Ascending aorta (tissue), 2 donors: ENCODE measurements around the gene CD300LF. TPM values are rescaled to one million over a fixed set of nuclear protein-coding genes. Genes with fewer than 3 reads are reported as not detected.

ENCODE experiments used
- DNase-seq, 2 donors: peaks; one replicate each; pipeline ENCODE4 v3.0.0-alpha.2; 2019; ENCODE audit warnings: low spot score in 2 of 2
- H3K27ac ChIP-seq, 2 donors: fragments of 200-600 bp; sonication (generic); one replicate each; pipeline ENCODE4 v1.5.1; 2016 to 2017; ENCODE audit warnings: mild to moderate bottlenecking in 1 of 2
- H3K27me3 ChIP-seq: fragments of 200-600 bp; sonication (generic); one replicate; pipeline ENCODE4 v1.5.1; 2017
- H3K36me3 ChIP-seq, 2 donors: fragments of 200-600 bp; sonication (generic); one replicate each; pipeline ENCODE4 v1.5.1; 2016
- H3K4me1 ChIP-seq, 2 donors: fragments of 200-600 bp; sonication (generic); one replicate each; pipeline ENCODE4 v1.5.1; 2016 to 2017; ENCODE audit warnings: mild to moderate bottlenecking in 1 of 2
- H3K4me3 ChIP-seq, 2 donors: fragments of 200-600 bp; sonication (generic); one replicate each; pipeline ENCODE4 v1.5.1; 2016 to 2017; ENCODE audit warnings: mild to moderate bottlenecking in 1 of 2
- H3K9me3 ChIP-seq, 2 donors: fragments of 200-600 bp; sonication (generic); one replicate each; pipeline ENCODE4 v1.5.1; 2016
- intact Hi-C: fragments of 100-400 bp; cut with DNase I; formaldehyde crosslinking; loops from one replicate; pipeline ENCODE4 v1.15.1; 2023
- total RNA-seq: library from RNA; depleted of rRNA; stranded (reverse); fragments of >200 nt; gene quantifications from one replicate; pipeline ENCODE4 v1.1.0, GENCODE V29; 2016
- TF ChIP-seq, protein P1 (sequence below), 3 experiments: fragments of 200-600 bp in 2 of 3; fragments of 450-650 bp in 1 of 3; sonication (generic) in 2 of 3; IDR thresholded peaks; one replicate each; pipeline ENCODE4 v1.5.1; 2016 to 2019; ENCODE audit warnings: antibody characterized with exemption in 3 of 3, mild to moderate bottlenecking in 1 of 3, moderate library complexity in 1 of 3

The CD300LF gene
- total RNA-seq, 1 donor from 2014 or later, result not detected

DNA sequence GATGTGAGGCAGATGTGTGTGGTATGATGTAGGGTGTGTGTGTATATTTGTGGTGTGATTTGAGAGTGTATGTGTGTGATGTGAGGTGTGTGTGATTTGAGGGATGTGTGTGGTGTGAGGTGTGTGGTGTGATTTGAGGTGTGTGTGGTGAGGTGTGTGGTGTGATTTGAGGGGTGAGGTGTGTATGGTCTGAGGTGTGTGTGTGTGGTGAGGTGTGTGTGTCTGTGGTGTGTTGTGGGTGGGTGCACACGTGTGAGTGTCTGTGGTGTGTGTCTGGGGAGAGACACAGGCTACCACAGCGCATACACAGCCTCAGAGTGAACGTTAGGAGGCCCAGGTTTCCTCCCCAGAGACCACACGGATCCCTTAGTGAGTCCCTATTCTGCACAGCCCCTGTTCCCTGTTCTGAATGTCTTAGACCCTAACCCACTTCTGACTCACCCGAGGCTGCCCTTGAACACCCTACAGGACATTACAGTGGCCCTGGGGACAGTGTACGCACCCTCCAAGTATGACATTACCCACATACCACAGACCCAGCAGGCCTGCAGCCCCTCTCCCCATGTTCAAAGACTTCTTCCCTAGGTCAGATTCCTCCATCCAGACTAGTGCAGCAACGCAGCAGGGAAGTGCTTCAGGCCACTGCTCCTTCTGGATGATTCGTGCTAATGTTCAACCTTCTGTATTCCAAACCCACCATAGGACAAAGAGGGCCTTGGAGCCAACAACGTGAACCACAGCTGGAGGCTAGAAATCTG is 20.8 kb upstream of the CD300LF start:
- peaks cover 4 to 17% of the 10 kb centered on the region in 2 donors for H3K4me1 ChIP-seq
- intact Hi-C loops, result no loop called here
- TF ChIP-seq, protein P1, sequence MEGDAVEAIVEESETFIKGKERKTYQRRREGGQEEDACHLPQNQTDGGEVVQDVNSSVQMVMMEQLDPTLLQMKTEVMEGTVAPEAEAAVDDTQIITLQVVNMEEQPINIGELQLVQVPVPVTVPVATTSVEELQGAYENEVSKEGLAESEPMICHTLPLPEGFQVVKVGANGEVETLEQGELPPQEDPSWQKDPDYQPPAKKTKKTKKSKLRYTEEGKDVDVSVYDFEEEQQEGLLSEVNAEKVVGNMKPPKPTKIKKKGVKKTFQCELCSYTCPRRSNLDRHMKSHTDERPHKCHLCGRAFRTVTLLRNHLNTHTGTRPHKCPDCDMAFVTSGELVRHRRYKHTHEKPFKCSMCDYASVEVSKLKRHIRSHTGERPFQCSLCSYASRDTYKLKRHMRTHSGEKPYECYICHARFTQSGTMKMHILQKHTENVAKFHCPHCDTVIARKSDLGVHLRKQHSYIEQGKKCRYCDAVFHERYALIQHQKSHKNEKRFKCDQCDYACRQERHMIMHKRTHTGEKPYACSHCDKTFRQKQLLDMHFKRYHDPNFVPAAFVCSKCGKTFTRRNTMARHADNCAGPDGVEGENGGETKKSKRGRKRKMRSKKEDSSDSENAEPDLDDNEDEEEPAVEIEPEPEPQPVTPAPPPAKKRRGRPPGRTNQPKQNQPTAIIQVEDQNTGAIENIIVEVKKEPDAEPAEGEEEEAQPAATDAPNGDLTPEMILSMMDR (IDR thresholded peaks at IDR 0.05), result no peak
- DNase-seq, result no peak
- no peaks in the 10 kb centered on the region for H3K9me3 ChIP-seq
- H3K27ac ChIP-seq, result no peak overlapping the region
- peaks cover 10% of the 10 kb centered on the region for H3K27me3 ChIP-seq
- no peaks in the 10 kb centered on the region for H3K36me3 ChIP-seq
- H3K4me3 ChIP-seq, result no peak overlapping the region

DNA sequence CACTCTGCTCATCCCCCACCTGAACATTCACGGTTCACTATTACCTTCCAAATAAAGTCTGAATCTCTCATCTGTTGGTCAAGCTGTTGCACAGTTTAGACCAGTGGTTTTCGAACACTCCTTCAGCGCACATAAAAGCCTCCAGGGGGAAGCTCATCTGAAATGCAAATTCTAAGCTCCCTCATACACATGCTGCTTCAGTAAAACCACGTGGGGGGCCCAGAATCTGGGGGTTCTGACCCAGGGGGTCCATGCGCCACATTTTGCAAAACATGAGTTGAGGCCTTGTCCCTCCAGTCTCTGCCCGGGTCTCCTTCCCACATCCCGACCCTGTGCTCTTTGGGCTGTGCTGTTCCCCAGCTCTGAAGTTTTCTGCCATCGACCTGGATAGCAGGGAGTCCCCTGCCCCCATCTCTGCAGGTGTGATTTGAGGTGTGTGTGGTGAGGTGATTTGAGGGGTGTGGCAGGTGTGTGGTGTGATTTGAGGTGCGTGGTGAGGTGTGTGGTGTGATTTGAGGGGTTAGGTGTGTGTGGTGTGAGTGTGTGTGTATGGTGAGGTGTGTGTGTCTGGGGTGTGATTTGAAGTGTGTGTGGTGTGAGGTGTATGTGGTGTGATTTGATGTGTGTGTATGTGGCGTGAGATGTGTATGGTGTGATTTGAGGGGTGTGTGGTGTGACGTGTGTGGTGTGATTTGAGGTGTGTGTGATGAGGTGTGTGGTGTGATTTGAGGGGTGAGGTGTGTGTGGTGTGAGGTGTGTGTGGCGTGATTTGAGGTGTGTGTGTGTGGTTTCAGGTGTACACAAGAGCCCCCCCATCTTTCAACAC is 19.5 kb upstream of the CD300LF start:
- Histone ChIP-seq H3K4me3 (no peak overlapping the region), H3K36me3 (no peaks in the 10 kb centered on the region), H3K27ac (no peak overlapping the region), H3K27me3 (peaks cover 10% of the 10 kb centered on the region), H3K4me1 (peaks cover 4 to 10% of the 10 kb centered on the region in 2 donors), H3K9me3 (no peaks in the 10 kb centered on the region)
- intact Hi-C loops, result no loop called here
- no peak for DNase-seq
- TF ChIP-seq, protein P1 (IDR thresholded peaks at IDR 0.05), result no peak

DNA sequence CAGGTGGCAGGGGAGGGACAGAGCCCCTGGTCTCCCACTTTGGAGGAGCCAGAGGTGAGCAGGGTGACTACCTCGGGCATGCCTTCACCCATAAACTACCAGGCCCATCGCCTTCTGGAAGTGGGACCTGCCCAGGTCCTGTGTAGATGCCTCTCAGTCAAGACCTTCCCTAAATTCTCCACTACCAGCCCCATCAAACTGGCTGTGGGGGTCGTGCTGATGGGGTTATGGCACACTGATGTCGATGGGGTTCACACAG is 18.6 kb upstream of the CD300LF start:
- no peak overlapping the region for H3K4me3 ChIP-seq
- intact Hi-C loops, result no loop called here
- H3K36me3 ChIP-seq, result no peaks in the 10 kb centered on the region
- H3K27me3 ChIP-seq, result peaks cover under 1% of the 10 kb centered on the region
- TF ChIP-seq, protein P1 (IDR thresholded peaks at IDR 0.05), result no peak
- DNase-seq, result no peak
- no peaks in the 10 kb centered on the region for H3K9me3 ChIP-seq
- H3K4me1 ChIP-seq, result peaks cover 0 to 2% of the 10 kb centered on the region in 2 donors
- H3K27ac ChIP-seq, result no peak overlapping the region

DNA sequence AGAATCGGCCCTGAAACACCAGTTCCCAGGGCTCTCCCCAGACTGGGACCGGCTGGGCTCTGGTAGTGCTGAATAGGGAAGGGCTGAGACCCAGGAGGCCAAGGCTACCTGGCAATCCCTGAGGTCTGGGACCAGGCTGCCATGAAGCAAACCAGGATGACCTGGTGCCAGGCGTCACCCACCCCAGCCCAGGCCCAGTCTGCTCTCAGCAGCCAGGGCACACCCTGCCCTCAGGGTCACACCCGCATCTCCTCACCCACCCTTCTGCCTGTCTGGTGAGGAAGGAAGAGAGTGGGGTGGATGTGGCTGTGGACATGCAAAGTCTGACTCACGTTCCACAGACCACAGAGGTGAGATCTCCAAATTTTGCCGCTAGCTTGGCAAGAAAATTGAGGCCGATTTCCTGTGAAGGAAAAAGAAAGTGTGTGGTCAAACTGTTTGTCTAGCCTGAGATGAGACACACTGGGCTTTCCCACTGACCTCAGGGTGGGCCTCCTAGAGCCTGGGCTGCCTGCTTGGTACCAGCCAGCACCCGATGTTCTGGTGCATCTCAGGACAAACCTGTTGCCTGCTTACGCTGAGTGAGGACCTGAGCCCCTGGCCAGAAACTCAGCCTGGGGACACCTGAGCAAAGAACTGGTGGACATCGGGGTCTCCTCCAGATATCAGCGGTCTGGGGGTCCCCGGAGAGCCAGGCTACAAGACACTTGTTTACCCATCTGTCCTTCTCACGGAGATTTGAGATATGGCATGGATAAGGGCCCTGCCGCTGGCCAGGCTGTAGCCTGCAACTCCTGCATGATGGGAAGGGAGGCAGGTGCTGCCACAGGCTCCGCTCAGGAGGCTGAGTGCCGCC is 18.0 kb upstream of the CD300LF start:
- Histone ChIP-seq H3K36me3 (no peaks in the 10 kb centered on the region), H3K4me1 (no peaks in the 10 kb centered on the region), H3K9me3 (no peaks in the 10 kb centered on the region), H3K27me3 (no peaks in the 10 kb centered on the region), H3K27ac (no peak overlapping the region), H3K4me3 (no peak overlapping the region)
- DNase-seq, result no peak
- intact Hi-C loops, result no loop called here
- TF ChIP-seq, protein P1 (IDR thresholded peaks at IDR 0.05), result no peak

DNA sequence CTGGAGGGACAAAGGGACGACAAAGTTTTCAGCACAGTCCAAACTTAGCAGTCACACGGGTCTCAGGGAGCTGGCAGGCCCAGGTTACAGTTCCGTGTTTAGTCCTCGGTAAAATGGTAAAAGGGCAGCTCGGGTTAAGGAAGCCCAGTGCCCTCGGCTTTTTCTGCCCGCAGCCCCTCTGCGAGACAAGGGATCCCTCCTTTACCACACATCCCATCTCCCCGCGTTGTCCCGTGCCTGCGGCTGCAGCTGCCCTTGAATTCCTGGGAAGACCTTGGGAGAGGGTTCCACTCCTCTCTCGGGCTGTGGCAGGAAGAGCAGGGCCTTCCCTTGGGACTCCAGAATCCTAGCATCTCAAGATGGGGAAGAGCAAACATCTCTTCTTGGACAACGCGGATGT is 17.1 kb upstream of the CD300LF start:
- intact Hi-C loops, result no loop called here
- H3K9me3 ChIP-seq, result no peaks in the 10 kb centered on the region
- TF ChIP-seq, protein P1 (IDR thresholded peaks at IDR 0.05), result no peak
- no peak for DNase-seq
- H3K27me3 ChIP-seq, result no peaks in the 10 kb centered on the region
- H3K27ac ChIP-seq, result no peak overlapping the region
- no peaks in the 10 kb centered on the region for H3K36me3 ChIP-seq
- H3K4me3 ChIP-seq, result no peak overlapping the region
- no peaks in the 10 kb centered on the region for H3K4me1 ChIP-seq
